ENCODE measurements around the gene DUSP21.

- TF ChIP-seq MAZ (IDR thresholded peaks at IDR 0.05; ENCODE audit: borderline replicate concordance, low read depth, low read length) (no peak), CTCF (conservative IDR thresholded peaks at IDR 0.05; ENCODE audit: low read depth, low read length) (no peak), POLR2A (IDR thresholded peaks at IDR 0.05; ENCODE audit: low read depth, low read length) (no peak), RAD21 (IDR thresholded peaks at IDR 0.05; ENCODE audit: low read length) (no peak), FOS (IDR thresholded peaks at IDR 0.05; ENCODE audit: low read depth, low read length) (no peak), SMC3 (IDR thresholded peaks at IDR 0.05; ENCODE audit: low read depth, low read length) (no peak), RCOR1 (IDR thresholded peaks at IDR 0.05; ENCODE audit: insufficient replicate concordance, low read length) (no peak), RFX5 (IDR thresholded peaks at IDR 0.05; ENCODE audit: low read depth, low read length) (no peak), MAFK (IDR thresholded peaks at IDR 0.05; ENCODE audit: low read depth, low read length) (no peak), CEBPB (IDR thresholded peaks at IDR 0.05; ENCODE audit: low read depth, low read length) (no peak), USF2 (IDR thresholded peaks at IDR 0.05; ENCODE audit: low read depth, low read length) (no peak), BHLHE40 (IDR thresholded peaks at IDR 0.05; ENCODE audit: low read depth, low read length) (peak; percentile 71; the same call in 1 of the 2 replicates), ELK1 (IDR thresholded peaks at IDR 0.05; ENCODE audit: borderline replicate concordance, low read depth, low read length) (no peak)
Observed at GRCh38 chrX:44871931-44872820, 28.4 kb downstream of the DUSP21 start.
